Gastroesophageal sphincter (tissue), 4 donors: ENCODE data around the gene YTHDF2. TPM values are rescaled to one million over a fixed set of nuclear protein-coding genes. Genes with fewer than 3 reads are reported as not detected.

Source experiments
- ATAC-seq: fragments of 150-250 bp; one replicate; pipeline ENCODE4 v1.9.1; 2016; ENCODE audit warnings: mild to moderate bottlenecking, moderate library complexity
- H3K27ac ChIP-seq, 4 donors: fragments of 200-600 bp; sonication (generic) in 3 of 4; 1 replicate in 3 of 4; 2 replicates in 1 of 4; pipeline ENCODE4 v1.5.1; 2016 to 2019
- H3K27me3 ChIP-seq: fragments of 200-600 bp; sonication (generic); one replicate; pipeline ENCODE4 v1.5.1; 2019
- H3K36me3 ChIP-seq, 2 donors: fragments of 200-600 bp; sonication (generic); one replicate each; pipeline ENCODE4 v1.5.1; 2019; ENCODE audit warnings: control low read depth in 1 of 2
- H3K4me1 ChIP-seq, 3 donors: fragments of 200-600 bp; sonication (generic); 1 replicate in 2 of 3; 2 replicates in 1 of 3; pipeline ENCODE4 v1.5.1; 2016 to 2019; ENCODE audit warnings: control low read depth in 2 of 3
- H3K4me3 ChIP-seq, 2 donors: fragments of 200-600 bp; sonication (generic); one replicate each; pipeline ENCODE4 v1.5.1; 2019; ENCODE audit warnings: mild to moderate bottlenecking in 1 of 2, moderate library complexity in 1 of 2
- H3K9me3 ChIP-seq, 3 donors: fragments of 200-600 bp; sonication (generic); one replicate each; pipeline ENCODE4 v1.5.1; 2017 to 2019; ENCODE audit warnings: control low read depth in 2 of 3
- CTCF ChIP-seq, 4 experiments: fragments of 200-600 bp in 2 of 4; fragments of 450-650 bp in 2 of 4; sonication (generic) in 1 of 4; IDR thresholded peaks; one replicate each; pipeline ENCODE4 v1.5.1; 2017 to 2019; ENCODE audit warnings: antibody characterized with exemption in 4 of 4, mild to moderate bottlenecking in 2 of 4, moderate library complexity in 2 of 4
- EP300 ChIP-seq: sonication (generic); formaldehyde crosslinking; IDR thresholded peaks from one replicate; pipeline ENCODE4 v1.6.1; 2017; ENCODE audit warnings: antibody characterized with exemption, mild to moderate bottlenecking
- POLR2A ChIP-seq, 2 donors: fragments of 450-650 bp; IDR thresholded peaks; one replicate each; pipeline ENCODE4 v1.6.1; 2017; ENCODE audit warnings: antibody characterized with exemption in 2 of 2, mild to moderate bottlenecking in 2 of 2, moderate library complexity in 1 of 2
- POLR2AphosphoS5 ChIP-seq: sonication (generic); formaldehyde crosslinking; IDR thresholded peaks from one replicate; pipeline ENCODE4 v1.6.1; 2017; ENCODE audit warnings: antibody characterized with exemption
- WGBS, 2 donors: methylation state at CpG; one replicate each; pipeline ENCODE4 v1.1.5; 2018; ENCODE audit warnings: low coverage in 1 of 2; 5-methylcytosine and 5-hydroxymethylcytosine counted together
- small RNA-seq, 4 donors: library from RNA; depleted of rRNA; stranded (forward); fragments of <200 nt; gene quantifications; one replicate each; pipeline ENCODE3, GENCODE V24; 2016
- total RNA-seq, 4 donors: library from RNA; depleted of rRNA; stranded (reverse); fragments of >200 nt; gene quantifications; one replicate each; pipeline ENCODE4 v1.1.0, GENCODE V29; 2016

Gene YTHDF2
- total RNA-seq, 4 donors from 2014 or later = 40.7 to 48.6 (median 44.4) TPM

GRCh38 chr1:28813931-28814465 is 77.3 kb downstream of the YTHDF2 start:
- H3K4me1 ChIP-seq = peaks cover 0 to 13% (median 0%) of the 10 kb centered on the region in 3 donors
- H3K4me3 ChIP-seq = no peak overlapping the region
- 76 to 77% methylated on average over 7 to 9 of the region's 15 CpGs for WGBS, 2 donors
- no peaks in the 10 kb centered on the region for H3K9me3 ChIP-seq
- no peak for ATAC-seq
- peaks cover 88% of the 10 kb centered on the region for H3K27me3 ChIP-seq
- no peaks in the 10 kb centered on the region for H3K36me3 ChIP-seq
- no peak for TF ChIP-seq POLR2AphosphoS5
- TF ChIP-seq POLR2A (IDR thresholded peaks at IDR 0.05) = no peak
- TF ChIP-seq EP300 = no peak
- H3K27ac ChIP-seq = no peak overlapping the region

- Histone ChIP-seq H3K9me3 (no peaks in the 10 kb centered on the region), H3K27me3 (peaks cover 88% of the 10 kb centered on the region), H3K4me1 (peaks cover 0 to 13% (median 0%) of the 10 kb centered on the region in 3 donors), H3K4me3 (no peak overlapping the region), H3K36me3 (no peaks in the 10 kb centered on the region), H3K27ac (no peak overlapping the region)
- no peak for ATAC-seq
- 25 to 47% methylated on average over 4 to 5 of the region's 12 CpGs for WGBS, 2 donors
- TF ChIP-seq CTCF (IDR thresholded peaks at IDR 0.05) (no peak), POLR2AphosphoS5 (no peak), EP300 (no peak), POLR2A (IDR thresholded peaks at IDR 0.05) (no peak)
These were observed 78.9 kb downstream of the YTHDF2 start for GRCh38 chr1:28815533-28816185.

GRCh38 chr1:28817133-28817532 is 80.4 kb downstream of the YTHDF2 start:
- Histone ChIP-seq H3K27ac (no peak overlapping the region), H3K4me3 (no peak overlapping the region), H3K27me3 (peaks cover 77% of the 10 kb centered on the region), H3K4me1 (peaks cover 0 to 8% (median 0%) of the 10 kb centered on the region in 3 donors), H3K36me3 (no peaks in the 10 kb centered on the region), H3K9me3 (no peaks in the 10 kb centered on the region)
- TF ChIP-seq CTCF (IDR thresholded peaks at IDR 0.05) = no peak
- TF ChIP-seq POLR2A (IDR thresholded peaks at IDR 0.05) = no peak
- no peak for TF ChIP-seq EP300
- TF ChIP-seq POLR2AphosphoS5 = no peak
- WGBS, 2 donors = 33% methylated on average over 1 of the region's 7 CpGs; no CpG with 5 or more reads in 1 of the 2 donors
- no peak for ATAC-seq

GRCh38 chr1:28819020-28819419 is 82.3 kb downstream of the YTHDF2 start:
- Histone ChIP-seq H3K27me3 (peaks cover 72% of the 10 kb centered on the region), H3K27ac (no peak overlapping the region), H3K4me1 (no peaks in the 10 kb centered on the region), H3K9me3 (no peaks in the 10 kb centered on the region), H3K36me3 (no peaks in the 10 kb centered on the region), H3K4me3 (no peak overlapping the region)
- TF ChIP-seq POLR2A (IDR thresholded peaks at IDR 0.05) = no peak
- ATAC-seq = no peak

Small RNA genes within 50 kb of the gene (small RNA-seq; reads per million reads assigned to genes)
- gene RF00422 = 0 reads per million in 4 donors

Other genes with a start within 250 kb of the YTHDF2 start
- gene RCC1, start 230.9 kb upstream of the YTHDF2 start, total RNA-seq = 10 to 100 TPM in 3 of 4 donors, 1 to 10 TPM in 1; 5.8 to 21.6 (median 12.7) TPM
- 10 to 100 TPM; 18.5 to 25.0 (median 21.8) TPM for gene TRNAU1AP, start 183.9 kb upstream of the YTHDF2 start, total RNA-seq
- gene RAB42, start 144.7 kb upstream of the YTHDF2 start, total RNA-seq = 1 to 10 TPM in 3 of 4 donors, under 1 TPM in 1; 0.67 to 5.1 (median 2.5) TPM
- gene TAF12, start 93.9 kb upstream of the YTHDF2 start, total RNA-seq = 10 to 100 TPM; 12.4 to 22.3 (median 16.7) TPM
- gene RNU11, start 88.3 kb upstream of the YTHDF2 start, total RNA-seq = not detected
- 10 to 100 TPM in 2 of 4 donors, 1 to 10 TPM in 2; 6.0 to 14.3 (median 10.0) TPM for gene GMEB1, start 68.2 kb upstream of the YTHDF2 start, total RNA-seq
- gene OPRD1, start 75.2 kb downstream of the YTHDF2 start, total RNA-seq = under 1 TPM in 3 of 4 donors, not detected in 1; 0.08 to 0.16 (median 0.13) TPM
- 10 to 100 TPM; 16.7 to 30.8 (median 21.7) TPM for gene EPB41, start 177.6 kb downstream of the YTHDF2 start, total RNA-seq